Colon (tissue), 2 donors: ENCODE data around the gene RASGRP3.
"Not testable (repeated sequence)": the region's sequence is repeated elsewhere in the genome, so short reads cannot be mapped to it uniquely, and the experiment has no call there.

Source experiments
- FAIRE-seq: peaks from 2 replicates; lab custom pipeline; 2012; peaks lifted over from hg19 to GRCh38; lab: Jason Lieb, UNC
- donor health status: control.
- donor health status: control.

RASGRP3 gene, protein sequence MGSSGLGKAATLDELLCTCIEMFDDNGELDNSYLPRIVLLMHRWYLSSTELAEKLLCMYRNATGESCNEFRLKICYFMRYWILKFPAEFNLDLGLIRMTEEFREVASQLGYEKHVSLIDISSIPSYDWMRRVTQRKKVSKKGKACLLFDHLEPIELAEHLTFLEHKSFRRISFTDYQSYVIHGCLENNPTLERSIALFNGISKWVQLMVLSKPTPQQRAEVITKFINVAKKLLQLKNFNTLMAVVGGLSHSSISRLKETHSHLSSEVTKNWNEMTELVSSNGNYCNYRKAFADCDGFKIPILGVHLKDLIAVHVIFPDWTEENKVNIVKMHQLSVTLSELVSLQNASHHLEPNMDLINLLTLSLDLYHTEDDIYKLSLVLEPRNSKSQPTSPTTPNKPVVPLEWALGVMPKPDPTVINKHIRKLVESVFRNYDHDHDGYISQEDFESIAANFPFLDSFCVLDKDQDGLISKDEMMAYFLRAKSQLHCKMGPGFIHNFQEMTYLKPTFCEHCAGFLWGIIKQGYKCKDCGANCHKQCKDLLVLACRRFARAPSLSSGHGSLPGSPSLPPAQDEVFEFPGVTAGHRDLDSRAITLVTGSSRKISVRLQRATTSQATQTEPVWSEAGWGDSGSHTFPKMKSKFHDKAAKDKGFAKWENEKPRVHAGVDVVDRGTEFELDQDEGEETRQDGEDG

DNA sequence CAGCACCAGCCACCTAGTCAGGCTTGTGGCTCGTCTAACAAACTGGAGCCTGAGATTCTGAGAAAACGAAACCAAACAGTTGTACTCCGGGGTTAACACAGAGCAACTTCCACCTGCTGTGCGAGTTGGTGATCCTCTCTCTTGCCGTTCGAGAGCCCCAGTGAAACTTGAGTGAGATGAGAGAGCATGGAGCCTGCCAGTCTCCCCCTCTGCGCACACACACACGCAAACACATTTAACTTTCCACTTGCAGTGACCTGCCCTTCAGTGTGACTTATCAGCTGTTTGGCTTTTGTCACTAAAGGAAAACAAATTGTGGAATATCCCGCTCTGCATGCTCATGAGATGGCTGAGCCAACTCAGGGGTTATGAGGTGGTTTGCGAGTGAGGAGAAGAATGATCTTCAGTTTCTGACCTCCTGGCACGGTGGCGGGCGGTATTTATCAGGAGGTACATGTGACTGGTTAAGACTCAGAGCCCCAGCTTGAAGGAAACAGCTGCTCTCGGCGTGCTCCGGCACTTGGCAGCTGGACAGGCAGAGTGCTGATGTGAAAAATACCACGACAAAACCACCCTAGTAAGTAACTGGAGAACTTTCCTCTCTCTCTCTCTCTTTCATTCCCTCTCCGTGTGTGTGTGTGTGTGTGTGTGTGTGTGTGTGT is at the start of gene RASGRP3:
Gene RASGRP3 (plus strand): TSS at position 519 of the 662 bp plus-strand sequence. CDS start 38,488 bp downstream, outside the sequence.
- no peak for FAIRE-seq

DNA sequence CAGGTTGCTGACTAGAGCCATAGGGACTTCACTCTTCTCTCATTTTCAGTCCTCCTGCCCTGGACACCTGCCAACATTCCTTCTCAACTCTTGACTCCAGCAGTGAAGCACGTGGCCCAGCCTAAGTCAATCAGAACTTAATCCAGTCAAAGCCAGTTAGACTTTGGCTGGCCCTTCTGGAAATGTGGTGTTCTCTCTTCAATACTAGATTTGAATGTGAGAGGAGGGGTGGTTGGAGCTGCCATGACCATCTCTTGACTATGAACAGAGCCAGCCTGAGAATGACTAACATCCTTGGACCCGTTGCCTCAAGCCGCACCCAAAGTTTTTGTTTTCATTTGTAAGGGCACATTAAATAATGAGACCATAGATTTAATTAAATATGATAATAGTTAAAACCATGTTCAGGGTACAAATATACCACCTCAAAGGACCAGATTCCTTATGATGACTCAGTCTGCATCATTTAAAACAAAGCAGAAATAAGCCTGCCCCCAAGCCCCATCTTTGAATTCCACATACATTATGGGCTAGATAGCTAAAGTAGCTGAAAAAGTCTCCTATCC is 49.7 kb upstream of the RASGRP3 start:
- FAIRE-seq: no peak

DNA sequence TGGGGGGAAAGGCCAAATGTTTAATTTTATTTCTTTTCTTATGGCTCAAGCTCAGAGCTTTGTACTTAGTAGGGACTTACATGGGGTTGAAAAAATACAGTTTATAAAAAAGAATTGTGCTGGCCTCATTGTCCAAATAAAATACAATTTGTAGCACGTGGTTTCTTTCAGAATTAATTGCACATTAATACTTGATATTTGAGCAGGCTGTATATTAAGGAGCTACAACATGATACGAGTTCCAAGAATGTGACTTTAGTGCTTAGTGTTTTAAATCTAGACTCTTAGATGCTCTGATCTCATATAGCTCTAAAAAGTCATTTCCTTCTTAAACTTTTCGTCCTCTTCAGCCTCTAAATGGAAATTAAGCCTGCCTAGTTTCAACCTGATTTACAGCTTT is 46.4 kb upstream of the RASGRP3 start:
- FAIRE-seq: no peak

DNA sequence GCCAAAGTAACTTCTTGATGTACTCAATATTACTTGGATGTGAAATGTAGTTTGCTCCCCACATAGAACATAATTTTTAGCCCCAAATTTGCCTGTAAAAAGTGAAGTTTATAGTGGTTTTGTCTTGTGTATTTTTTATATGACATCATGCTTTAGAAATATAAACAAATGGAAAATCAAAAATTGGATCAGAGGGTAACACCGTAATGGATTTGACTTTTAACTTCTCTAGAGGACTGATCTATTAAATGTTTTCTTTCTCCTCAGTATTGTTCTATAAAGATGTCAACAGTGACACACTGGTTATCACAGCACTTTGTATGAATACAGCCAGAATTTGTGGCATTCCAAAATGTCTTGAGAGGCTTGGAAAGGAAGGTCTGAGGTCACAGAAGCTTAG is 45.6 kb upstream of the RASGRP3 start:
- no peak for FAIRE-seq

DNA sequence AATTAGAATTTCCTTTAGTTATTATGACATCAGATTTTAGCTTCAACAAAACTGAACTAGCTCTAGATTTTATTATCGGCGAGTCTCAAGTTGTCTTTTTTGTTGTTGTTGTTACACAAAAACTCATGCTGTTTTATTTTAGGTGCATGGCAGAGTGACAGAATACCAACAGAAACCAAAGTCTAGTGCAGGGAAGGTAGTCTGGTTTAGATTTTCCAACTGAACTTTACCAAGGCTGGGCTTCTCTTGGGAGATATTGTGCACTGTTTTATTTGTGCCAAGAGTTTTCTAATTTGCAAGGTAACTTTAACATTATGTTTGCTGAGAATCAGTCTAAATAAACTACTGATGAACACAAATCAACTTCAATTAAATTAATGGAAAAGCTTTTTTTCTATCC is 43.6 kb upstream of the RASGRP3 start:
- FAIRE-seq: no peak

DNA sequence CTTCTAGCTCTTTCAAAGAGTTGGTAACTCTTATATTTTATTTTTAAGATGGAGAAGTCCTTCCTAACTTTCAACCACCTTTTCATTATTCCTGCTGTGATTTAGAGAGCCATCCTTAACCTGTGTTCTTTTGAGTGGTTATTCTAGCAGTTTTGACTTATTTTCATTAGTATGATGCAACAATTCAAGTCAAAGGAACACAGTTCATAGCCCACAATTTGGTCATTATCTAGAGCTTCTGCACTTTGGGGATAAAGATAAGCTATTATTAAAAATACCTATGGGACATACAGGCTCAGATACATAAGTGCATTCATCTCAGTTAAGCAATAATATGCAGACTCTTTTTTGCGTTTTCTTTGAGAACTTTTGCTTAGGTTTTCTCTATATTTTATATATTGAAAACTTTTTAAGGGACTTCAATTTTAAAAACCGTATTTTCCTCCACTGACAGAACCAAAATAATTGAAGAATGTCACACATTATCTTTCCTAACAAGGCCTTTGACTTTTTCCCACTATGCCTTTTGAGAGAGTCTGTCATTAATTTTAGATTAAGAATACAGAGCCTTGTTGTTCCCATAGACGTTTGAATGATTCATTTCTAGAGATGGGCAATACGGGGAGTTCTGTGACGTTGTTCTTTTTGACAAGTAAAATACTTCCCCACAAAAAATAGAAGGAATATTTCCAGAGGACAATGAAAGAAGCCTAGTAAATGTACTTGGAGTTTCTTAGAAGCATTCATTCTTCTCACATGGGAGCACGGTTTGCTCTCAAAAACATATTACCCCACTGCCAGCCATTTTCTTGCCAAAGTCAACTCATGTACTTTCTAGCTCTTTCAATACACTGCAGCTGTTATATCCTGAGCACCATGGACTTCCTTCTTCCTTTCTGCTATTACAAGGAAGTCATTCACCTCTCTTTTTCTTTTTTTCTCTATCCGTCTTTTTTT is 42.9 kb upstream of the RASGRP3 start:
- no peak for FAIRE-seq

DNA sequence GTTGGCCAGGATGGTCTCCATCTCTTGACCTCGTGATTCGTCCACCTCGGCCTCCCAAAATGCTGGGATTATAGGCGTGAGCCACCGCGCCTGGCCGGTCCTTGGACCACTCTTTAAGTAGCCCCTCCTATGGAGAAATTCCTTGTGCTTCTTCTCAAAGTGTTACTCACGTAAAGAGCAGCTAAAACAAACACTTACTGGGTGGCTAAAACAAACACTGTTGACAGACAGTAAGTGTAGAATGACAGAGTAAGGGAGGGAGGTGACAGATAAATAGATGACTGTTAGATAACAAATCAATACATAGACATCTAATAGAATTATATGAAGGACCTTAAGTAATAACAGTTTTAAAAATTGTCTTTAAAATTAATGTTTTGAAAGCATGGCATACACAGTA is 40.9 kb upstream of the RASGRP3 start:
- no peak for FAIRE-seq

- no peak for FAIRE-seq
These were observed 40.4 kb upstream of the RASGRP3 start for GRCh38 chr2:33436083-33436482.

DNA sequence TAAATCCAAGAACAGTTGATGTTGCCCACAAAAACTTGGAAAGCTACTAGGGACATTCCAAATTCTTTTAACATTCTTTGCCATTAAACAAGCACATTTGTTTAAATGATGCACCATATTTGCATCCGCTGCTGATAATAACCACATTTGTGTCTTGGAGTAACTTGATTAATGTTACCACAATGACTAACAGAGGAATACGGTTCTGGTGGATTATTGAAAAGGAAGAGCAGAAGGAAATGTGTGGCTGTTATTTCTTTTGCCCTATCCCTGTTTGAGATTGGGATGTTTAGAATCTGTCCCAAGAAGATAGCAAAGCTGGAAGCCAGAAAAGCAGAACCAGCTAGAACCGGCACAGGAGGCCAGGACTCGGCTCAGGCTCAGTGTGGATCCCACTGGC is 39.2 kb upstream of the RASGRP3 start:
- no peak for FAIRE-seq

DNA sequence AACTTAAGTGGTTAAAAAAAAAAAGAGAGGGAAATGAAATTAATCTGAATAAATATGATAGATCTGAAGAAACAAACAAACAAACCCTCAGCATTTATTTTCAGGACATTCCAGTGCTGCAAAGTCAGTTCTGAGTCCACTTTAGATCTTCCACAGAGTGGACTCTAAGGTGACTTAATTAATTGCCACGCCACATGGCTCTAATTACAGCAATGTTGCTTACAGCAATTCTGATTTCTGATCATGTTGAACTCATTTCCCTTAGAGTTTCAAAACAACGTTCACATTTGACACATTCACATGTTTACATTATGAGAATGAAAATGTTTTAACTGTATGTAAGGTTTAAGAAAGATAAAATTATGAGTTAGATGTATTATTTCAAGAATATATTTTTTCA is 38.6 kb upstream of the RASGRP3 start:
- FAIRE-seq: no peak

GRCh38 chr2:33441235-33441810 is 35.1 kb upstream of the RASGRP3 start:
- FAIRE-seq: no peak

DNA sequence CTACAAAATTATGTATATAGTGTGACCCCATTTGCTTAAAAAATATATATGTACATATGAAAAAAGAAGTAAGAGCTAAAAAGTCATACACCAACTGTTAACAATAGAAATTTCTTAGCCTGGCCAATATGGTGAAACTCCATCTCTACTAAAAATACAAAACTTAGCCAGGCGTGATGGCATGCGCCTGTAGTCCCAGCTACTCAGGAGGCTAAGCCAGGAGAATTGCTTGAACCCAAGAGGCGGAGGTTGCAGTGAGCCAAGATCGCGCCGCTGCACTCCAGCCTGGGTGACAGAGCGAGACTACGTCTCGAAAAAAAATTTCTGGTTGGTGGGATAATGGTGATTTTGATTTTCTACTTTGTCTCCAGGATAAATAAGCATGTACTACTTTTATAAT is 34.4 kb upstream of the RASGRP3 start:
- FAIRE-seq: not testable (repeated sequence)

DNA sequence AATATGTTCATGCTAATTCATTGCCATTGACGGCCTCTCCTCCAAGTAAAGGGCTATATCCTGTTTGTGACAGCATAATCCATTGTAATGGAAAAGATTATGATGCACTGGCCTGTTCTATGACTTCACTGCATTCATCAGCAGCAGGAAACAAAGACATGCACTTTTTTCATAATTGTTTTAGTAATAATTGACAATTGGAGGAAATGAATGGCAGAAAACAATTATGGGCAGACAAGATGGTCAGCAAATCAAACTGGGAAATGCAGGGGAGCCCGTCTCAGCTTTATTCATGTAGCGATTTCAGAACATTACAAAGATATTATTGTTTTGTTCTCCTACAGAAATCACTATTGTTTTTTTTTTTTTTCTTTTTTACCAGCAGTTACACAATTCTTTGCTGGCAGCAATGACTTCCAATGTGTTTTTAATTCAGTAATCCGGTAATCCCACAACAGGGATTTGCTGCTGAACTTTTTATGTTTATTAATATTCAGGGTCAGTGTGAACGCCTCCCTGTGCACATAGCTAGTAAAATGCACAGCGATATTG is 33.8 kb upstream of the RASGRP3 start:
- no peak for FAIRE-seq

GRCh38 chr2:33443274-33443829 is 33.1 kb upstream of the RASGRP3 start:
- FAIRE-seq: no peak

GRCh38 chr2:33444967-33445366 is 31.5 kb upstream of the RASGRP3 start:
- no peak for FAIRE-seq

- FAIRE-seq: no peak
These were observed 28.1 kb upstream of the RASGRP3 start for GRCh38 chr2:33448220-33448899.

- FAIRE-seq: no peak
These were observed 25.2 kb upstream of the RASGRP3 start for GRCh38 chr2:33451214-33451613.

GRCh38 chr2:33451825-33452224 is 24.6 kb upstream of the RASGRP3 start:
- FAIRE-seq: no peak

GRCh38 chr2:33452545-33452944 is 23.9 kb upstream of the RASGRP3 start:
- FAIRE-seq: no peak

DNA sequence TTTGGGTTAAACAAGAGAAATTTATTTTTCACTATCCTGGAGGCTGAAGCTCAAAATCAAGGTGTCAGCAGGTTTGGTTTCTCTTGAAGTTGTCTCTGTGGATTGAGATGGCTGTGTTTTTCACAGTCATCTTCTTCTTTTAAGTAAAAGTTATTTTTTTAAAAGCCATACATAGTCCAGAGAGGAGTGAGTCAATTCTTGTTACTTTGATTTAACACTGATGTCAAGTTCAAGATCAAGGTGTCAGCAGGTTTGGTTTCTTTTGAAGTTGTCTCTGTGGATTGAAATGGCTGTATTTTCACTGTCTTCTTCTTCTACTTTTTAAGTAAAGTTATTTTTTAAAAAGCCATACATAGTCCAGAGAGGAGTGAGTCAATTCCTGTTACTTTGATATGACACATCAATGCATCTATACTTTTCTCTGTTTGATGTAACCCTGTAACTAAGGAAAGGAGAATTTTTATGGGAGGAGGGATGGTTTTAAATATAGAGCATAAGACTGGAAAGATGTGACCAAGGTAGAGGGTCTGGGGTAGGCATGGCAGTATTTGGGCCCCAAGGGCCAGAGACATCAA is 22.5 kb upstream of the RASGRP3 start:
- no peak for FAIRE-seq
